Keratinocyte (primary cell): ENCODE data around the gene MOSMO.

ENCODE experiments used
- EZH2 ChIP-seq: IDR thresholded peaks from one replicate; pipeline ENCODE4 v1.6.1; 2012; ENCODE audit warnings: inconsistent platforms, mild to moderate bottlenecking, low read length, moderate library complexity
- TF ChIP-seq, protein P1 (sequence below), 3 experiments: IDR thresholded peaks in 1 of 3; conservative IDR thresholded peaks in 1 of 3; optimal IDR thresholded peaks in 1 of 3; 2 replicates in 2 of 3; 3 replicates in 1 of 3; pipeline versions ENCODE3 to v1.5.1; 2011; ENCODE audit warnings: low read length in 3 of 3, mild to moderate bottlenecking in 3 of 3, moderate library complexity in 2 of 3, control low read depth in 1 of 3, inconsistent platforms in 1 of 3; ENCODE audit not compliant: insufficient read depth in 2 of 3; ENCODE audit errors: extremely low read depth in 1 of 3

DNA sequence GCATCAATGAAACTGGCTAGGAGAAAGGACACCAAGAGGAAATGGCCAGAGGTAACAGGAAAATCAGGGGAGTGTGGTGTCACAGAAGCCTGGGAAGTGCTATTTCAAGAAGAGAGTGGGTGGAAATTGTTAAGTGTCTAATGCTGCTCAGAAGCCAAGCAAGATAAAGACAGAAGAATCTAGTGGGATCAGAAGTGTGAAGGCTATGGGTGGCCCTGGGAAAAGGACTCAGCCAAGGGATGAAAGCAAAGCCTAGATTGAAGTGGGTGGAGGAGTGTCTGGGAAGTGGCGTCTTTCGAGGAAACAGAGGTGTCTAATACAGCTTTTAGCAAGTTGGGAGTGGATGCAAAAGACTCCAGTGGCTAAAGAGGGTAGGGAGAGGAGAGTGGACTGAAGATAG is 20.4 kb upstream of the MOSMO start:
- TF ChIP-seq, protein P1, sequence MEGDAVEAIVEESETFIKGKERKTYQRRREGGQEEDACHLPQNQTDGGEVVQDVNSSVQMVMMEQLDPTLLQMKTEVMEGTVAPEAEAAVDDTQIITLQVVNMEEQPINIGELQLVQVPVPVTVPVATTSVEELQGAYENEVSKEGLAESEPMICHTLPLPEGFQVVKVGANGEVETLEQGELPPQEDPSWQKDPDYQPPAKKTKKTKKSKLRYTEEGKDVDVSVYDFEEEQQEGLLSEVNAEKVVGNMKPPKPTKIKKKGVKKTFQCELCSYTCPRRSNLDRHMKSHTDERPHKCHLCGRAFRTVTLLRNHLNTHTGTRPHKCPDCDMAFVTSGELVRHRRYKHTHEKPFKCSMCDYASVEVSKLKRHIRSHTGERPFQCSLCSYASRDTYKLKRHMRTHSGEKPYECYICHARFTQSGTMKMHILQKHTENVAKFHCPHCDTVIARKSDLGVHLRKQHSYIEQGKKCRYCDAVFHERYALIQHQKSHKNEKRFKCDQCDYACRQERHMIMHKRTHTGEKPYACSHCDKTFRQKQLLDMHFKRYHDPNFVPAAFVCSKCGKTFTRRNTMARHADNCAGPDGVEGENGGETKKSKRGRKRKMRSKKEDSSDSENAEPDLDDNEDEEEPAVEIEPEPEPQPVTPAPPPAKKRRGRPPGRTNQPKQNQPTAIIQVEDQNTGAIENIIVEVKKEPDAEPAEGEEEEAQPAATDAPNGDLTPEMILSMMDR (optimal IDR thresholded peaks at IDR 0.05 in 1 of 3, IDR thresholded peaks at IDR 0.05 in 1 of 3, conservative IDR thresholded peaks at IDR 0.05 in 1 of 3; ENCODE audit: extremely low read depth in 1 of 3, insufficient read depth in 2 of 3, low read length in 3 of 3): no peak
- TF ChIP-seq EZH2: no peak
